Measurements from ENCODE around the gene UBE2I.

UBE2I gene

GRCh38 chr16:1349951-1350350 lies 40.5 kb downstream of the UBE2I start:
- DNase-seq (ENCODE audit: low spot score): no peak
- no peak for TF ChIP-seq CTCF (IDR thresholded peaks at IDR 0.05; ENCODE audit: extremely low read depth, missing control alignments)

GRCh38 chr16:1350691-1351090 lies 41.3 kb downstream of the UBE2I start:
- no peak for DNase-seq (ENCODE audit: low spot score)
- TF ChIP-seq CTCF (IDR thresholded peaks at IDR 0.05; ENCODE audit: extremely low read depth, missing control alignments): no peak

- DNase-seq (ENCODE audit: low spot score): no peak
- TF ChIP-seq CTCF (IDR thresholded peaks at IDR 0.05; ENCODE audit: extremely low read depth, missing control alignments): no peak
Measured at GRCh38 chr16:1351215-1351581, 41.8 kb downstream of the UBE2I start.

- peak; percentile 99 for DNase-seq (ENCODE audit: low spot score)
- TF ChIP-seq CTCF (IDR thresholded peaks at IDR 0.05; ENCODE audit: extremely low read depth, missing control alignments): no peak
Measured at GRCh38 chr16:1351582-1352362, 42.3 kb downstream of the UBE2I start, which contains the start of the genes GNPTG and TSR3. Gene GNPTG (plus strand): TSS chr16:1351931. CDS start chr16:1351966, 35 bp downstream. Gene TSR3 (minus strand): TSS chr16:1351878. CDS start chr16:1351804, 74 bp downstream.

GRCh38 chr16:1354815-1355540 lies 45.5 kb downstream of the UBE2I start:
- no peak for DNase-seq (ENCODE audit: low spot score)
- no peak for TF ChIP-seq CTCF (IDR thresholded peaks at IDR 0.05; ENCODE audit: extremely low read depth, missing control alignments)

GRCh38 chr16:1355591-1355990 lies 46.2 kb downstream of the UBE2I start:
- DNase-seq (ENCODE audit: low spot score): no peak
- TF ChIP-seq CTCF (IDR thresholded peaks at IDR 0.05; ENCODE audit: extremely low read depth, missing control alignments): no peak

Data from GM20000 (cell line).